GM12878 (cell line): Measurements from ENCODE around the gene CHDH. TPM values are rescaled to one million over a fixed set of nuclear protein-coding genes. Genes with fewer than 3 reads are reported as not detected.

Experiments
- ATAC-seq: fragments of 200-7000 bp; cut with Tn5 transposase; 3 replicates; pipeline ENCODE4 v1.9.1; 2020; ENCODE audit warnings: mild to moderate bottlenecking, moderate library complexity
- BruUV-seq: library from RNA; stranded (reverse); fragments of 400-500 nt; replicated peaks from 2 replicates; lab custom pipeline; 2021; lab: Mats Ljungman, UMichigan
- CTCF ChIA-PET: fragments of 300-600 bp; sonication (Branson Sonifier 250); formaldehyde crosslinking; extraction: SDS; loops from one replicate; lab custom pipeline; 2021; ENCODE audit warnings: inconsistent platforms; lab: Yijun Ruan, JAX
- POLR2A ChIA-PET: fragments of 350-600 bp; formaldehyde crosslinking; extraction: SDS; loops from one replicate; lab custom pipeline; 2021; ENCODE audit warnings: inconsistent platforms; lab: Charles Lee
- RAD21 ChIA-PET: fragments of 300-600 bp; sonication (Branson Sonifier 250); formaldehyde crosslinking; loops from one replicate; lab custom pipeline; 2023; ENCODE audit warnings: antibody characterized with exemption; ENCODE audit not compliant: unreplicated experiment; lab: Charles Lee
- SMC1A ChIA-PET: fragments of 300-600 bp; sonication (Branson Sonifier 250); formaldehyde crosslinking; loops from one replicate; lab custom pipeline; 2023; ENCODE audit not compliant: unreplicated experiment, uncharacterized antibody; lab: Charles Lee
- DNase-seq: peaks from one replicate; pipeline ENCODE4 v3.0.0-alpha.2; 2011; ENCODE audit warnings: low read depth, low spot score
- FAIRE-seq: peaks from 3 replicates; lab custom pipeline; 2011; peaks lifted over from hg19 to GRCh38; lab: Jason Lieb, UNC
- H2AFZ ChIP-seq: 2 replicates; pipeline ENCODE4 v1.6.0; 2011; ENCODE audit warnings: low read depth, low read length, control low read depth; ENCODE audit not compliant: control insufficient read depth
- H3K27ac ChIP-seq: 2 replicates; pipeline ENCODE4 v1.5.1; 2011; ENCODE audit warnings: control low read depth; ENCODE audit not compliant: control insufficient read depth, insufficient read depth
- H3K27me3 ChIP-seq, 2 experiments: replicated peaks in 1 of 2; 2 replicates each; pipeline versions ENCODE4 v1.6.0 to v1.6.1; 2011; ENCODE audit warnings: low read length in 1 of 2; ENCODE audit not compliant: control insufficient read depth in 2 of 2, insufficient read depth in 2 of 2
- H3K36me3 ChIP-seq, 2 experiments: 2 replicates each; pipeline ENCODE4 v1.5.1; 2011; ENCODE audit warnings: low read length in 1 of 2; ENCODE audit not compliant: control insufficient read depth in 2 of 2, insufficient read depth in 2 of 2
- H3K4me1 ChIP-seq: 2 replicates; pipeline ENCODE4 v1.6.1; 2011; ENCODE audit warnings: mild to moderate bottlenecking, low read length, moderate library complexity, mixed read lengths; ENCODE audit not compliant: control insufficient read depth, insufficient read depth
- H3K4me2 ChIP-seq: 2 replicates; pipeline ENCODE4 v1.6.0; 2011; ENCODE audit warnings: control low read depth; ENCODE audit not compliant: control insufficient read depth, insufficient read depth
- H3K4me3 ChIP-seq: fragments of 200-600 bp; sonication (generic); 2 replicates; pipeline ENCODE4 v1.5.1; 2016
- H3K79me2 ChIP-seq: 2 replicates; pipeline ENCODE4 v1.6.0; 2011; ENCODE audit warnings: low read length; ENCODE audit not compliant: control insufficient read depth, insufficient read depth
- H3K9ac ChIP-seq: 2 replicates; pipeline ENCODE4 v1.8.0; 2011; ENCODE audit warnings: low read length, control low read depth, mixed read lengths; ENCODE audit not compliant: control insufficient read depth, insufficient read depth
- H3K9me3 ChIP-seq: replicated peaks from 3 replicates; pipeline ENCODE4 v1.5.1; 2011; ENCODE audit warnings: mild to moderate bottlenecking, low read length; ENCODE audit not compliant: control insufficient read depth, insufficient read depth
- H4K20me1 ChIP-seq: 2 replicates; pipeline ENCODE4 v1.6.0; 2011; ENCODE audit not compliant: control insufficient read depth, insufficient read depth
- BHLHE40 ChIP-seq, 2 experiments: fragments of 450-650 bp in 1 of 2; IDR thresholded peaks; 2 replicates each; pipeline ENCODE4 v1.6.1; 2011 to 2017; ENCODE audit warnings: low read depth in 2 of 2, borderline replicate concordance in 1 of 2, improper control_type of control experiment in 1 of 2, low read length in 1 of 2, mild to moderate bottlenecking in 1 of 2
- MEF2B ChIP-seq: fragments of 450-650 bp; IDR thresholded peaks from 2 replicates; pipeline ENCODE4 v1.6.1; 2018; ENCODE audit warnings: mild to moderate bottlenecking, moderate library complexity; ENCODE audit not compliant: partially characterized antibody, poor library complexity, severe bottlenecking
- SMAD5 ChIP-seq: IDR thresholded peaks from 2 replicates; pipeline ENCODE4 v1.6.1; 2016; ENCODE audit warnings: antibody characterized with exemption, low read depth
- SMARCA5 ChIP-seq: fragments of 450-650 bp; IDR thresholded peaks from 2 replicates; pipeline ENCODE4 v1.6.1; 2017; ENCODE audit warnings: mild to moderate bottlenecking
- SP1 ChIP-seq: IDR thresholded peaks from one replicate; pipeline ENCODE4 v1.6.1; 2011; ENCODE audit warnings: low read depth, low read length
- STAT3 ChIP-seq: IDR thresholded peaks from 2 replicates; pipeline ENCODE4 v1.6.1; 2011; ENCODE audit warnings: low read depth, low read length, improper control_type of control experiment
- SUPT20H ChIP-seq: IDR thresholded peaks from 2 replicates; pipeline ENCODE4 v1.6.1; 2011; ENCODE audit warnings: low read depth, mild to moderate bottlenecking, low read length, moderate library complexity, borderline replicate concordance; ENCODE audit not compliant: control insufficient read depth
- WGBS: methylation state at CpG from one replicate; pipeline ENCODE4 v1.1.6; 2016; ENCODE audit warnings: low lambda C conversion rate; ENCODE audit not compliant: insufficient replicate concordance, insufficient coverage; ENCODE audit errors: missing lambda C conversion rate; 5-methylcytosine and 5-hydroxymethylcytosine counted together
- in situ Hi-C: fragments of 300-500 bp; cut with MboI; formaldehyde crosslinking; loops from 9 replicates; pipeline ENCODE4 v1.14.3; 2018; ENCODE audit warnings: mixed read lengths
- intact Hi-C: fragments of 100-400 bp; cut with micrococcal nuclease; formaldehyde crosslinking; loops from one replicate; pipeline ENCODE4 v1.14.2; 2022; ENCODE audit not compliant: unreplicated experiment
- polyA plus RNA-seq, 11 experiments: library from polyadenylated mRNA; depleted of rRNA in 4 of 11; unstranded in 6 of 11; stranded (reverse) in 5 of 11; fragments of >200 nt; fragmentation: Nextera tagmentation in 4 of 11; fragmentation: Illumina TruSeq in 1 of 11; extraction: Ambion mirVana in 4 of 11; extraction: Trizol in 1 of 11; gene quantifications; 1 replicate in 1 of 11; 2 replicates in 10 of 11; pipeline versions ENCODE4 v1.2.1 to v1.2.3, GENCODE V29; 2011 to 2016; ENCODE audit warnings: inconsistent platforms in 2 of 11, missing spikeins in 2 of 11, low read depth in 1 of 11
- total RNA-seq, 4 experiments: library from RNA; depleted of rRNA in 3 of 4; stranded (reverse); fragments of >200 nt in 3 of 4; fragmentation: Illumina TruSeq in 1 of 4; extraction: Trizol in 1 of 4; gene quantifications; 2 replicates each; pipeline versions ENCODE4 v1.2.1 to v1.2.3, GENCODE V29; 2013 to 2021
- TF ChIP-seq, protein P1 (sequence below): fragments of 450-650 bp; IDR thresholded peaks from 2 replicates; pipeline ENCODE4 v1.6.1; 2017; ENCODE audit warnings: mild to moderate bottlenecking, moderate library complexity
- TF ChIP-seq, protein P2 (sequence below): fragments of 450-650 bp; IDR thresholded peaks from 2 replicates; pipeline ENCODE4 v1.6.1; 2017; ENCODE audit warnings: mild to moderate bottlenecking, moderate library complexity
- TF ChIP-seq, protein P3 (sequence below): fragments of 450-650 bp; IDR thresholded peaks from 2 replicates; pipeline ENCODE4 v1.6.1; 2017; ENCODE audit warnings: low read depth, mild to moderate bottlenecking, moderate library complexity

Gene CHDH
- total and polyA plus RNA-seq, 10 of the 15 experiments (the other 5 are each of a cell fraction or from before 2014, with no cell fraction given), result 0.95 to 8.3 (median 2.9) TPM

DNA sequence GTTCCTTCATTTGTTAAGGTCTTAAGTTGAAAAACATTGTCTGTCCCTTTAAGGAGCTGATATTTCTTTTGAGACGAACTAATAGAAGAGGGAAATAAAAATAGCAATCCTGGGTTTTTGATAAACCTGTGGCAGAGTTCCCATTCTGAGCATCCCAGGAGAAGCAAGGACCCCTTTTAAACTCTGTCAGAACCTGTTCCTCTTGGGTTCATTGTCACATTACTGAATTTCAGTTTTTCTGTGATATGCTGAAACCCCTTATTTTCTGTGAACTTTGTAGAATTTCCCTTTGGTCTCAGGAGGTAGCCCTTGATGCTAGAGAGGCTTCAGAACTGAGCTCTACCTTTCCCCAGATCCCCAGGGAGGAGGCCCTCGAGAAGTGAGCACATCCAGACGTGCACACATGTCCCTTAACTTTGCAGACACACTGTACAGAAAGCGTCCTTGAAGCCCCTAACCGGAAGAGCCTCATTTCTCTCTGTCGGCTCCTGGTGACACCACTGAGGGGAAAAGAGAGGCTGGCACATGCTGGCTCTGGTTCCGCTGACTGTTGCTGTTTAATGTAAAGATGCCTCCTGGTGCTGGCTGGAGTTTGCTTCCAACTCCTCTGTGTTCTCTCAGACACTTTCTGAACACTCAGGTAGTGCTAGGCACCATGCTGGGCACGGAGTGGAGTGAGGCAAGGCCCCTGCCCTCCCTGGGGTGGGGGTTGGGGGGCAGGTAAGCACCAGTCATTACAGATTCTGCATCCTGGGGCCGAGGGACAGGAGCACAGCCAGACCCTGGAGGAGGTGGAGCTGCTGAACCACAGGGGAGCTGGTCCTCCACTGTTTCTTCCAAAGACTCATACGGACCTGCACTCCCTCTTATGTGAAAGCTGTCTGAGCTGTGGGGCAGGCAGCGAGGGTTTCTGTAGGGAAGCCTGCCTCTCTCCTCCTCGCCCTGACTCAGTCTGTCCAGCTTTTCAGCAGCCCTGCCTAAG, 77.5 kb downstream of the CHDH start:
- H3K4me3 ChIP-seq, result no peak overlapping the region
- SMC1A ChIA-PET, result interaction anchor here (1.0 to 1.8 kb wide), 2 partner anchors 9 to 21 kb away, joined by 4 to 6 read pairs; no protein-coding TSS in a partner anchor
- no peaks in the 10 kb centered on the region for H3K9me3 ChIP-seq
- H3K4me2 ChIP-seq, result no peak overlapping the region
- in situ Hi-C loops, result no loop called here
- POLR2A ChIA-PET, result interaction anchor here (0.8 to 1.0 kb wide), 2 partner anchors 12 to 37 kb away, joined by 3 read pairs; no protein-coding TSS in a partner anchor
- H3K79me2 ChIP-seq, result no peaks in the 10 kb centered on the region
- DNase-seq (no peak), ATAC-seq (peak; percentile 58), FAIRE-seq (no peak)
- H3K4me1 ChIP-seq, result peaks cover 19% of the 10 kb centered on the region
- H3K36me3 ChIP-seq, result no peaks in the 10 kb centered on the region
- no peaks in the 10 kb centered on the region for H3K27me3 ChIP-seq
- no peak overlapping the region for H3K9ac ChIP-seq
- 0 out of 2 replicates have a peak overlapping the region, but pooled peaks have one; percentile 2 for H3K27ac ChIP-seq
- BruUV-seq, result no TSS peak
- intact Hi-C loops, result no loop called here
- H4K20me1 ChIP-seq, result no peaks in the 10 kb centered on the region
- CTCF ChIA-PET, result no interaction called here
- H2AFZ ChIP-seq, result peak overlapping the region; percentile 11
- 20% methylated on average over 12 of the region's 12 CpGs for WGBS
- RAD21 ChIA-PET, result interaction anchor here (0.7 to 1.2 kb wide), 4 partner anchors 18 to 122 kb away, joined by 3 to 6 read pairs (median 3); no protein-coding TSS in a partner anchor
- no peak for TF ChIP-seq BHLHE40 (IDR thresholded peaks at IDR 0.05; ENCODE audit: borderline replicate concordance in 1 of 2, low read depth in 2 of 2, low read length in 1 of 2)
- no peak for TF ChIP-seq STAT3
- TF ChIP-seq, protein P1, sequence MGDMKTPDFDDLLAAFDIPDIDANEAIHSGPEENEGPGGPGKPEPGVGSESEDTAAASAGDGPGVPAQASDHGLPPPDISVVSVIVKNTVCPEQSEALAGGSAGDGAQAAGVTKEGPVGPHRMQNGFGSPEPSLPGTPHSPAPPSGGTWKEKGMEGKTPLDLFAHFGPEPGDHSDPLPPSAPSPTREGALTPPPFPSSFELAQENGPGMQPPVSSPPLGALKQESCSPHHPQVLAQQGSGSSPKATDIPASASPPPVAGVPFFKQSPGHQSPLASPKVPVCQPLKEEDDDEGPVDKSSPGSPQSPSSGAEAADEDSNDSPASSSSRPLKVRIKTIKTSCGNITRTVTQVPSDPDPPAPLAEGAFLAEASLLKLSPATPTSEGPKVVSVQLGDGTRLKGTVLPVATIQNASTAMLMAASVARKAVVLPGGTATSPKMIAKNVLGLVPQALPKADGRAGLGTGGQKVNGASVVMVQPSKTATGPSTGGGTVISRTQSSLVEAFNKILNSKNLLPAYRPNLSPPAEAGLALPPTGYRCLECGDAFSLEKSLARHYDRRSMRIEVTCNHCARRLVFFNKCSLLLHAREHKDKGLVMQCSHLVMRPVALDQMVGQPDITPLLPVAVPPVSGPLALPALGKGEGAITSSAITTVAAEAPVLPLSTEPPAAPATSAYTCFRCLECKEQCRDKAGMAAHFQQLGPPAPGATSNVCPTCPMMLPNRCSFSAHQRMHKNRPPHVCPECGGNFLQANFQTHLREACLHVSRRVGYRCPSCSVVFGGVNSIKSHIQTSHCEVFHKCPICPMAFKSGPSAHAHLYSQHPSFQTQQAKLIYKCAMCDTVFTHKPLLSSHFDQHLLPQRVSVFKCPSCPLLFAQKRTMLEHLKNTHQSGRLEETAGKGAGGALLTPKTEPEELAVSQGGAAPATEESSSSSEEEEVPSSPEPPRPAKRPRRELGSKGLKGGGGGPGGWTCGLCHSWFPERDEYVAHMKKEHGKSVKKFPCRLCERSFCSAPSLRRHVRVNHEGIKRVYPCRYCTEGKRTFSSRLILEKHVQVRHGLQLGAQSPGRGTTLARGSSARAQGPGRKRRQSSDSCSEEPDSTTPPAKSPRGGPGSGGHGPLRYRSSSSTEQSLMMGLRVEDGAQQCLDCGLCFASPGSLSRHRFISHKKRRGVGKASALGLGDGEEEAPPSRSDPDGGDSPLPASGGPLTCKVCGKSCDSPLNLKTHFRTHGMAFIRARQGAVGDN, result peak; percentile 75
- TF ChIP-seq, protein P2, sequence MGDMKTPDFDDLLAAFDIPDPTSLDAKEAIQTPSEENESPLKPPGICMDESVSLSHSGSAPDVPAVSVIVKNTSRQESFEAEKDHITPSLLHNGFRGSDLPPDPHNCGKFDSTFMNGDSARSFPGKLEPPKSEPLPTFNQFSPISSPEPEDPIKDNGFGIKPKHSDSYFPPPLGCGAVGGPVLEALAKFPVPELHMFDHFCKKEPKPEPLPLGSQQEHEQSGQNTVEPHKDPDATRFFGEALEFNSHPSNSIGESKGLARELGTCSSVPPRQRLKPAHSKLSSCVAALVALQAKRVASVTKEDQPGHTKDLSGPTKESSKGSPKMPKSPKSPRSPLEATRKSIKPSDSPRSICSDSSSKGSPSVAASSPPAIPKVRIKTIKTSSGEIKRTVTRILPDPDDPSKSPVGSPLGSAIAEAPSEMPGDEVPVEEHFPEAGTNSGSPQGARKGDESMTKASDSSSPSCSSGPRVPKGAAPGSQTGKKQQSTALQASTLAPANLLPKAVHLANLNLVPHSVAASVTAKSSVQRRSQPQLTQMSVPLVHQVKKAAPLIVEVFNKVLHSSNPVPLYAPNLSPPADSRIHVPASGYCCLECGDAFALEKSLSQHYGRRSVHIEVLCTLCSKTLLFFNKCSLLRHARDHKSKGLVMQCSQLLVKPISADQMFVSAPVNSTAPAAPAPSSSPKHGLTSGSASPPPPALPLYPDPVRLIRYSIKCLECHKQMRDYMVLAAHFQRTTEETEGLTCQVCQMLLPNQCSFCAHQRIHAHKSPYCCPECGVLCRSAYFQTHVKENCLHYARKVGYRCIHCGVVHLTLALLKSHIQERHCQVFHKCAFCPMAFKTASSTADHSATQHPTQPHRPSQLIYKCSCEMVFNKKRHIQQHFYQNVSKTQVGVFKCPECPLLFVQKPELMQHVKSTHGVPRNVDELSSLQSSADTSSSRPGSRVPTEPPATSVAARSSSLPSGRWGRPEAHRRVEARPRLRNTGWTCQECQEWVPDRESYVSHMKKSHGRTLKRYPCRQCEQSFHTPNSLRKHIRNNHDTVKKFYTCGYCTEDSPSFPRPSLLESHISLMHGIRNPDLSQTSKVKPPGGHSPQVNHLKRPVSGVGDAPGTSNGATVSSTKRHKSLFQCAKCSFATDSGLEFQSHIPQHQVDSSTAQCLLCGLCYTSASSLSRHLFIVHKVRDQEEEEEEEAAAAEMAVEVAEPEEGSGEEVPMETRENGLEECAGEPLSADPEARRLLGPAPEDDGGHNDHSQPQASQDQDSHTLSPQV, result no peak; the same call in 1 of the 2 replicates
- no peak for TF ChIP-seq SP1
- TF ChIP-seq, protein P3, sequence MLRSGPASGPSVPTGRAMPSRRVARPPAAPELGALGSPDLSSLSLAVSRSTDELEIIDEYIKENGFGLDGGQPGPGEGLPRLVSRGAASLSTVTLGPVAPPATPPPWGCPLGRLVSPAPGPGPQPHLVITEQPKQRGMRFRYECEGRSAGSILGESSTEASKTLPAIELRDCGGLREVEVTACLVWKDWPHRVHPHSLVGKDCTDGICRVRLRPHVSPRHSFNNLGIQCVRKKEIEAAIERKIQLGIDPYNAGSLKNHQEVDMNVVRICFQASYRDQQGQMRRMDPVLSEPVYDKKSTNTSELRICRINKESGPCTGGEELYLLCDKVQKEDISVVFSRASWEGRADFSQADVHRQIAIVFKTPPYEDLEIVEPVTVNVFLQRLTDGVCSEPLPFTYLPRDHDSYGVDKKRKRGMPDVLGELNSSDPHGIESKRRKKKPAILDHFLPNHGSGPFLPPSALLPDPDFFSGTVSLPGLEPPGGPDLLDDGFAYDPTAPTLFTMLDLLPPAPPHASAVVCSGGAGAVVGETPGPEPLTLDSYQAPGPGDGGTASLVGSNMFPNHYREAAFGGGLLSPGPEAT, result peak; percentile 52
- TF ChIP-seq SMAD5, result no peak
- TF ChIP-seq SMARCA5, result no peak
- peak; percentile 85 for TF ChIP-seq MEF2B
- no peak for TF ChIP-seq SUPT20H
